OCI-LY1 (cell line): Measurements from ENCODE around the gene DDI2.

ENCODE experiments used
- H2AFZ ChIP-seq: fragments of 200-600 bp; sonication (generic), shearing (Covaris generic); 2 replicates; pipeline ENCODE4 v1.6.0; 2014; ENCODE audit warnings: antibody characterized with exemption, mild to moderate bottlenecking, low read length
- H3F3A ChIP-seq: fragments of 200-600 bp; sonication (generic), shearing (Covaris generic); 2 replicates; pipeline ENCODE4 v1.6.0; 2014; ENCODE audit warnings: mild to moderate bottlenecking, antibody characterized with exemption, low read length, moderate library complexity; ENCODE audit not compliant: insufficient read depth
- H3K27ac ChIP-seq: fragments of 200-600 bp; sonication (generic); 2 replicates; pipeline ENCODE4 v1.5.1; 2014; ENCODE audit warnings: low read length, mixed run types, mild to moderate bottlenecking, low read depth; ENCODE audit not compliant: poor library complexity, severe bottlenecking
- H3K27me3 ChIP-seq: fragments of 200-600 bp; sonication (generic); 2 replicates; pipeline ENCODE4 v1.6.0; 2014; ENCODE audit warnings: antibody characterized with exemption, mild to moderate bottlenecking, low read length, moderate library complexity; ENCODE audit not compliant: insufficient read depth
- H3K36me3 ChIP-seq: fragments of 200-600 bp; sonication (generic); 2 replicates; pipeline ENCODE4 v1.6.1; 2014; ENCODE audit warnings: mild to moderate bottlenecking, antibody characterized with exemption, low read length, moderate library complexity, mixed read lengths; ENCODE audit not compliant: insufficient read depth
- H3K4me1 ChIP-seq: fragments of 200-600 bp; sonication (generic); 2 replicates; pipeline ENCODE4 v1.5.1; 2014; ENCODE audit warnings: mild to moderate bottlenecking, low read length, moderate library complexity; ENCODE audit not compliant: insufficient read depth, severe bottlenecking
- H3K4me2 ChIP-seq: fragments of 200-600 bp; sonication (generic), shearing (Covaris generic); 2 replicates; pipeline ENCODE4 v1.6.1; 2014; ENCODE audit warnings: low read length
- H3K4me3 ChIP-seq: fragments of 200-600 bp; sonication (generic); 2 replicates; pipeline ENCODE4 v1.5.1; 2014; ENCODE audit warnings: low read length, low read depth, mild to moderate bottlenecking, mixed read lengths; ENCODE audit not compliant: poor library complexity, severe bottlenecking
- H3K79me2 ChIP-seq: fragments of 200-600 bp; shearing (Covaris generic); 2 replicates; pipeline ENCODE4 v1.6.1; 2016; ENCODE audit warnings: mixed run types, low read length, mixed read lengths; ENCODE audit not compliant: insufficient read depth
- H3K9ac ChIP-seq: fragments of 200-600 bp; sonication (generic), shearing (Covaris generic); 2 replicates; pipeline ENCODE4 v1.6.1; 2014; ENCODE audit warnings: mild to moderate bottlenecking, low read length, mixed read lengths
- H3K9me2 ChIP-seq: fragments of 200-600 bp; sonication (generic), shearing (Covaris generic); 2 replicates; pipeline ENCODE4 v1.6.1; 2014; ENCODE audit warnings: low read depth, mild to moderate bottlenecking, low read length, mixed read lengths
- H3K9me3 ChIP-seq: fragments of 200-600 bp; shearing (Covaris generic); 2 replicates; pipeline ENCODE4 v1.6.1; 2014; ENCODE audit warnings: low read length, mixed read lengths
- H4K20me1 ChIP-seq: fragments of 200-600 bp; sonication (generic), shearing (Covaris generic); 2 replicates; pipeline ENCODE4 v1.6.0; 2016; ENCODE audit warnings: mild to moderate bottlenecking, low read length; ENCODE audit not compliant: insufficient read depth
- CTCF ChIP-seq: fragments of 200-600 bp; sonication (generic), shearing (Covaris generic); IDR thresholded peaks from 2 replicates; pipeline ENCODE4 v1.5.1; 2017; ENCODE audit warnings: mild to moderate bottlenecking, antibody characterized with exemption, low read length, moderate library complexity, mixed read lengths
- EZH2 ChIP-seq: fragments of 200-600 bp; sonication (generic), shearing (Covaris generic); IDR thresholded peaks from 2 replicates; pipeline ENCODE4 v1.8.0; 2017; ENCODE audit warnings: borderline replicate concordance, mixed run types, mild to moderate bottlenecking, antibody characterized with exemption, low read length, moderate library complexity, mixed read lengths

DDI2 gene

GRCh38 chr1:15620902-15621682 lies 3.8 kb downstream of the DDI2 start:
- H3K27me3 ChIP-seq: no peaks in the 10 kb centered on the region
- H3K9me2 ChIP-seq: no peaks in the 10 kb centered on the region
- no peak overlapping the region for H3K4me2 ChIP-seq
- no peaks in the 10 kb centered on the region for H3F3A ChIP-seq
- no peak for TF ChIP-seq EZH2
- no peak for TF ChIP-seq CTCF
- no peak overlapping the region for H3K9ac ChIP-seq
- peaks cover 2% of the 10 kb centered on the region; the same call in 1 of the 2 replicates for H4K20me1 ChIP-seq
- H2AFZ ChIP-seq: no peak overlapping the region
- no peak overlapping the region for H3K27ac ChIP-seq
- peaks cover 9% of the 10 kb centered on the region; the same call in 1 of the 2 replicates for H3K36me3 ChIP-seq
- no peak overlapping the region for H3K4me3 ChIP-seq
- no peaks in the 10 kb centered on the region for H3K9me3 ChIP-seq
- H3K79me2 ChIP-seq: peaks cover 84% of the 10 kb centered on the region
- peaks cover 46% of the 10 kb centered on the region for H3K4me1 ChIP-seq

- Histone ChIP-seq H3K36me3 (peaks cover 18% of the 10 kb centered on the region; the same call in 1 of the 2 replicates), H3K4me3 (no peak overlapping the region), H3K4me1 (peaks cover 48% of the 10 kb centered on the region), H3K9me2 (no peaks in the 10 kb centered on the region), H3K9ac (no peak overlapping the region), H3F3A (no peaks in the 10 kb centered on the region), H3K27ac (no peak overlapping the region), H3K79me2 (peaks cover 90% of the 10 kb centered on the region), H3K9me3 (no peaks in the 10 kb centered on the region), H4K20me1 (peaks cover 2% of the 10 kb centered on the region; the same call in 1 of the 2 replicates), H3K4me2 (no peak overlapping the region), H3K27me3 (no peaks in the 10 kb centered on the region), H2AFZ (no peak overlapping the region)
- no peak for TF ChIP-seq EZH2
- no peak for TF ChIP-seq CTCF
These were observed 4.7 kb downstream of the DDI2 start for GRCh38 chr1:15621975-15622374.

- H2AFZ ChIP-seq: no peak overlapping the region
- H3K9me2 ChIP-seq: no peaks in the 10 kb centered on the region
- no peak overlapping the region for H3K27ac ChIP-seq
- H3K36me3 ChIP-seq: peaks cover 23% of the 10 kb centered on the region; the same call in 1 of the 2 replicates
- no peak overlapping the region for H3K9ac ChIP-seq
- no peak overlapping the region for H3K4me2 ChIP-seq
- H3K79me2 ChIP-seq: peaks cover 87% of the 10 kb centered on the region
- peaks cover 2% of the 10 kb centered on the region; the same call in 1 of the 2 replicates for H4K20me1 ChIP-seq
- H3K4me1 ChIP-seq: peaks cover 57% of the 10 kb centered on the region
- TF ChIP-seq EZH2 (no peak), CTCF (no peak)
- no peak overlapping the region for H3K4me3 ChIP-seq
- H3F3A ChIP-seq: no peaks in the 10 kb centered on the region
- H3K9me3 ChIP-seq: no peaks in the 10 kb centered on the region
- H3K27me3 ChIP-seq: no peaks in the 10 kb centered on the region
These were observed 5.6 kb downstream of the DDI2 start for GRCh38 chr1:15622712-15623373.
